SK-N-SH (cell line): Measurements from ENCODE around the gene TTC16.
A peak's percentile ranks its signal among the peaks of the same experiment; 100 is the strongest.

Experiments
- CTCF ChIP-seq: fragments of 200-600 bp; sonication (generic); IDR thresholded peaks from 2 replicates; pipeline ENCODE4 v1.6.1; 2017; ENCODE audit warnings: antibody characterized with exemption, mild to moderate bottlenecking, moderate library complexity
- EP300 ChIP-seq, 2 experiments: IDR thresholded peaks; 2 replicates each; pipeline versions ENCODE4 v1.4.0 to v1.6.1; 2012; ENCODE audit warnings: borderline replicate concordance in 1 of 2, low read depth in 1 of 2, low read length in 1 of 2
- EZH2phosphoT487 ChIP-seq: fragments of 200-600 bp; sonication (generic); IDR thresholded peaks from 2 replicates; pipeline ENCODE4 v1.6.1; 2017; ENCODE audit warnings: low read depth, mixed run types, mild to moderate bottlenecking, antibody characterized with exemption, moderate library complexity, borderline replicate concordance
- FOXM1 ChIP-seq: IDR thresholded peaks from 2 replicates; pipeline ENCODE4 v1.4.0; 2012; ENCODE audit warnings: low read depth, mild to moderate bottlenecking
- GABPA ChIP-seq: IDR thresholded peaks from 2 replicates; pipeline ENCODE4 v1.4.0; 2012; ENCODE audit warnings: low read depth, mild to moderate bottlenecking
- JUND ChIP-seq: IDR thresholded peaks from 2 replicates; pipeline ENCODE4 v1.4.0; 2012
- MXI1 ChIP-seq: IDR thresholded peaks from 2 replicates; pipeline ENCODE4 v1.6.1; 2012; ENCODE audit warnings: mild to moderate bottlenecking, low read depth, low read length, improper control_type of control experiment
- POLR2AphosphoS5 ChIP-seq: IDR thresholded peaks from 2 replicates; pipeline ENCODE4 v1.6.1; 2012; ENCODE audit warnings: low read depth, low read length
- REST ChIP-seq: IDR thresholded peaks from 2 replicates; pipeline ENCODE4 v1.6.1; 2012; ENCODE audit warnings: mild to moderate bottlenecking, low read depth, low read length, moderate library complexity
- RXRA ChIP-seq: IDR thresholded peaks from 2 replicates; pipeline ENCODE4 v1.4.0; 2012; ENCODE audit warnings: low read depth, mild to moderate bottlenecking, borderline replicate concordance
- TAF1 ChIP-seq: IDR thresholded peaks from 2 replicates; pipeline ENCODE4 v1.6.1; 2012; ENCODE audit warnings: low read depth, mild to moderate bottlenecking, low read length, moderate library complexity, borderline replicate concordance
- TEAD4 ChIP-seq: IDR thresholded peaks from 2 replicates; pipeline ENCODE4 v1.4.0; 2012; ENCODE audit warnings: mild to moderate bottlenecking, borderline replicate concordance; ENCODE audit not compliant: insufficient read depth
- YY1 ChIP-seq: IDR thresholded peaks from 2 replicates; pipeline ENCODE4 v1.4.0; 2012; ENCODE audit warnings: low read depth, mild to moderate bottlenecking

GRCh38 chr9:127754099-127755060 is 38.5 kb downstream of the TTC16 start:
- TF ChIP-seq MXI1 (peak; percentile 48; the same call in 1 of the 2 replicates), CTCF (no peak), TEAD4 (no peak), FOXM1 (no peak), REST (no peak), EP300 (IDR thresholded peaks at IDR 0.05; ENCODE audit: borderline replicate concordance in 1 of 2, low read depth in 1 of 2, low read length in 1 of 2) (no peak), RXRA (no peak), EZH2phosphoT487 (no peak), JUND (no peak), YY1 (no peak), GABPA (no peak), TAF1 (no peak), POLR2AphosphoS5 (no peak)
